Tibial nerve (tissue), 4 donors: Measurements from ENCODE around the gene COL4A1.

Experiments used
- EP300 ChIP-seq, 2 donors: sonication (generic); formaldehyde crosslinking; IDR thresholded peaks; one replicate each; pipeline ENCODE4 v1.6.1; 2017; ENCODE audit warnings: antibody characterized with exemption in 2 of 2, mild to moderate bottlenecking in 1 of 2
- POLR2A ChIP-seq, 2 donors: fragments of 450-650 bp; IDR thresholded peaks; one replicate each; pipeline ENCODE4 v1.6.1; 2017; ENCODE audit warnings: antibody characterized with exemption in 2 of 2, mild to moderate bottlenecking in 2 of 2, moderate library complexity in 2 of 2
- TF ChIP-seq, protein P1 (sequence below), 5 experiments: fragments of 200-600 bp in 3 of 5; fragments of 450-650 bp in 2 of 5; sonication (generic) in 3 of 5; IDR thresholded peaks; one replicate each; pipeline ENCODE4 v1.5.1; 2016 to 2019; ENCODE audit warnings: antibody characterized with exemption in 5 of 5, mild to moderate bottlenecking in 3 of 5, moderate library complexity in 2 of 5

DNA sequence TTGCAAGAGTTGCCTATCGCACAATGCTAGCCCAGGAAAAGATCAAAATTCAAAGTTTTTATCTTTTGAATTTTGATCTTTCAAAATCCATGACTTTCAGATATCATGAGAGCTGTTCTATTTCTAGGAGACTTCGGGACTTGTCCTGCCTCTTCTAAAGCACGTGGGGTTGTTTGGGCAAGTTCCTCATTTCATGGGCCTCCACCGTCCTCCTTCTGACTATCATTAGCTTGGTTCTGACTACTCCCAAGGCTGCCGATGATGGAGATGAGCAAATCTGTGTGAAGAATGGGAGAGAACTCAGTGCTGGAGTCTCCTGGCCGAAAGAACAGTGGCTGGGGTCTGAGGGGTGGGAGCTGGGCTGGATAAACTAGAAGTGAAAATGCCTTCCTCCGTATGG is 86.5 kb downstream of the COL4A1 start:
- no peak for TF ChIP-seq POLR2A (IDR thresholded peaks at IDR 0.05)
- TF ChIP-seq, protein P1, sequence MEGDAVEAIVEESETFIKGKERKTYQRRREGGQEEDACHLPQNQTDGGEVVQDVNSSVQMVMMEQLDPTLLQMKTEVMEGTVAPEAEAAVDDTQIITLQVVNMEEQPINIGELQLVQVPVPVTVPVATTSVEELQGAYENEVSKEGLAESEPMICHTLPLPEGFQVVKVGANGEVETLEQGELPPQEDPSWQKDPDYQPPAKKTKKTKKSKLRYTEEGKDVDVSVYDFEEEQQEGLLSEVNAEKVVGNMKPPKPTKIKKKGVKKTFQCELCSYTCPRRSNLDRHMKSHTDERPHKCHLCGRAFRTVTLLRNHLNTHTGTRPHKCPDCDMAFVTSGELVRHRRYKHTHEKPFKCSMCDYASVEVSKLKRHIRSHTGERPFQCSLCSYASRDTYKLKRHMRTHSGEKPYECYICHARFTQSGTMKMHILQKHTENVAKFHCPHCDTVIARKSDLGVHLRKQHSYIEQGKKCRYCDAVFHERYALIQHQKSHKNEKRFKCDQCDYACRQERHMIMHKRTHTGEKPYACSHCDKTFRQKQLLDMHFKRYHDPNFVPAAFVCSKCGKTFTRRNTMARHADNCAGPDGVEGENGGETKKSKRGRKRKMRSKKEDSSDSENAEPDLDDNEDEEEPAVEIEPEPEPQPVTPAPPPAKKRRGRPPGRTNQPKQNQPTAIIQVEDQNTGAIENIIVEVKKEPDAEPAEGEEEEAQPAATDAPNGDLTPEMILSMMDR (IDR thresholded peaks at IDR 0.05), result no peak
- no peak for TF ChIP-seq EP300 (IDR thresholded peaks at IDR 0.05)
